DOHH2 (cell line): Measurements from ENCODE around the gene GLI2.

Experiments used
- H3F3A ChIP-seq: fragments of 200-600 bp; sonication (generic), shearing (Covaris generic); 2 replicates; pipeline ENCODE4 v1.6.0; 2016; ENCODE audit warnings: antibody characterized with exemption, mild to moderate bottlenecking; ENCODE audit not compliant: control insufficient read depth, insufficient read depth
- H3K27ac ChIP-seq: fragments of 200-600 bp; sonication (generic); 2 replicates; pipeline ENCODE4 v1.5.1; 2014; ENCODE audit warnings: low read depth, mild to moderate bottlenecking, low read length, moderate library complexity
- H3K27me3 ChIP-seq: fragments of 200-600 bp; sonication (generic); 2 replicates; pipeline ENCODE4 v1.6.1; 2014; ENCODE audit warnings: mild to moderate bottlenecking, low read length, mixed read lengths; ENCODE audit not compliant: control insufficient read depth
- H3K36me3 ChIP-seq: fragments of 200-600 bp; sonication (generic); 2 replicates; pipeline ENCODE4 v1.6.1; 2014; ENCODE audit warnings: mild to moderate bottlenecking, low read length, moderate library complexity, mixed read lengths; ENCODE audit not compliant: control insufficient read depth
- H3K4me1 ChIP-seq: fragments of 200-600 bp; sonication (generic); 2 replicates; pipeline ENCODE4 v1.6.1; 2014; ENCODE audit warnings: mild to moderate bottlenecking, low read length, mixed read lengths; ENCODE audit not compliant: control insufficient read depth
- H3K4me2 ChIP-seq: fragments of 200-600 bp; sonication (generic); 2 replicates; pipeline ENCODE4 v1.6.0; 2014; ENCODE audit warnings: mild to moderate bottlenecking, low read length, moderate library complexity
- H3K4me3 ChIP-seq: fragments of 200-600 bp; sonication (generic); 2 replicates; pipeline ENCODE4 v1.5.1; 2014; ENCODE audit warnings: mild to moderate bottlenecking, low read length, mixed read lengths
- H3K79me2 ChIP-seq: fragments of 200-600 bp; sonication (generic); 2 replicates; pipeline ENCODE4 v1.6.1; 2014; ENCODE audit warnings: mild to moderate bottlenecking, low read length, mixed read lengths; ENCODE audit not compliant: control insufficient read depth
- H3K9me2 ChIP-seq: fragments of 200-600 bp; sonication (generic); replicated peaks from 2 replicates; pipeline ENCODE4 v1.6.1; 2014; ENCODE audit warnings: mild to moderate bottlenecking, low read length, mixed read lengths; ENCODE audit not compliant: control insufficient read depth
- H3K9me3 ChIP-seq: fragments of 200-600 bp; sonication (generic); 2 replicates; pipeline ENCODE4 v1.6.1; 2014; ENCODE audit warnings: antibody characterized with exemption, low read length, mixed read lengths; ENCODE audit not compliant: control insufficient read depth, insufficient read depth
- H4K20me1 ChIP-seq: fragments of 200-600 bp; sonication (generic); 2 replicates; pipeline ENCODE4 v1.6.0; 2014; ENCODE audit warnings: low read depth, mild to moderate bottlenecking, antibody characterized with exemption, low read length, moderate library complexity; ENCODE audit not compliant: control insufficient read depth, insufficient read depth
- EZH2phosphoT487 ChIP-seq: fragments of 200-600 bp; sonication (generic); IDR thresholded peaks from 2 replicates; pipeline ENCODE4 v1.6.1; 2017; ENCODE audit warnings: borderline replicate concordance, mild to moderate bottlenecking, antibody characterized with exemption, low read length, moderate library complexity, mixed read lengths
- TF ChIP-seq, protein P1 (sequence below): fragments of 200-600 bp; sonication (generic); IDR thresholded peaks from one replicate; pipeline ENCODE4 v1.5.1; 2014; ENCODE audit warnings: antibody characterized with exemption, mild to moderate bottlenecking, low read depth, low read length; ENCODE audit not compliant: poor library complexity, severe bottlenecking

The GLI2 gene

DNA sequence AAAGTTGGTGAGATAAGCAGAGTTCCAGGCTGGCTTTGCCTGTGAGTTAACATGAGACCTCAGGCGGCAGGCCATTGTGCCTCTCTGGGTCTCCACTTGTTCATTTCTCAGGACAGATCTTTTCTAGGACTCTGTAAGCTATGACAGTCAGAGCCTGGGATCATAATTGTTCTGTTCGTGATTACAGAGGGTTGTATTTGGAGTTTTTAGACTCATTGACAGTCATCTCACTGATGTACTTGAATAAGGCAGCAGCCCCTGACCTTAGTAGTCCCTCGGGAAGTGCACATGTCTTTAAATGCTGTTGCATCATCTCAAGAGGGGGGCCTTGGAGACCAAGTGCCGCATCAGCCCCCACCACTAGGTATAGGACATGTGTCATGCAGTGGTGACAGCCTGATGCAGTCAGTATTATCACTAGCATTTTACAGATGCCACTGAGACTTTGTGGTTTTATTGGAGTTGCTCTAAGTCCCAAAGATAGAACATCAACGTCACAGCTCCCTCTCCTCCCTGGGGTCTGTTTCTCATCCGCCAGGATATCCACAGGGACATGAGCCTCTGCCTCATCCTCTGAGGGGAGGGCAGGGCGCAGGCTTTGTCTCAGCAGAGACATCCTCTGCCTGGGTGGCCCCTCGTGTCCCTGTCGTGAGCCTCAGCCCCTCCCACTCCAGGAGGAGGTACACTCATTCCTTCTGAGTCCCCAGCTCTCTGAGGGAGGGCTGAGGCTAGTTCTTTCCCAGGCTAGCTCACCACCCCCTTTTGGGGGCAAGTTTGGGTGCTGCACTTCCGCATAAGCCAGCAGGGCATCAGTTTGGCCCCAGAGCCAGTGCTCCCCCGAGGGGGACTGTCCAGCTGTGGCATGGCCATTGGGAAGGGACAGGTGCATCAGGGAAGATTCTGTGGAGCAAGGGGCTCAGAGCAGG lies 14.1 kb downstream of the GLI2 start:
- Histone ChIP-seq H4K20me1 (no peaks in the 10 kb centered on the region), H3K4me2 (no peak overlapping the region), H3K9me3 (no peaks in the 10 kb centered on the region), H3K27me3 (peaks cover 7% of the 10 kb centered on the region), H3F3A (no peaks in the 10 kb centered on the region), H3K79me2 (no peaks in the 10 kb centered on the region), H3K27ac (no peak overlapping the region), H3K4me1 (no peaks in the 10 kb centered on the region), H3K4me3 (no peak overlapping the region), H3K9me2 (no peaks in the 10 kb centered on the region), H3K36me3 (no peaks in the 10 kb centered on the region)
- TF ChIP-seq, protein P1, sequence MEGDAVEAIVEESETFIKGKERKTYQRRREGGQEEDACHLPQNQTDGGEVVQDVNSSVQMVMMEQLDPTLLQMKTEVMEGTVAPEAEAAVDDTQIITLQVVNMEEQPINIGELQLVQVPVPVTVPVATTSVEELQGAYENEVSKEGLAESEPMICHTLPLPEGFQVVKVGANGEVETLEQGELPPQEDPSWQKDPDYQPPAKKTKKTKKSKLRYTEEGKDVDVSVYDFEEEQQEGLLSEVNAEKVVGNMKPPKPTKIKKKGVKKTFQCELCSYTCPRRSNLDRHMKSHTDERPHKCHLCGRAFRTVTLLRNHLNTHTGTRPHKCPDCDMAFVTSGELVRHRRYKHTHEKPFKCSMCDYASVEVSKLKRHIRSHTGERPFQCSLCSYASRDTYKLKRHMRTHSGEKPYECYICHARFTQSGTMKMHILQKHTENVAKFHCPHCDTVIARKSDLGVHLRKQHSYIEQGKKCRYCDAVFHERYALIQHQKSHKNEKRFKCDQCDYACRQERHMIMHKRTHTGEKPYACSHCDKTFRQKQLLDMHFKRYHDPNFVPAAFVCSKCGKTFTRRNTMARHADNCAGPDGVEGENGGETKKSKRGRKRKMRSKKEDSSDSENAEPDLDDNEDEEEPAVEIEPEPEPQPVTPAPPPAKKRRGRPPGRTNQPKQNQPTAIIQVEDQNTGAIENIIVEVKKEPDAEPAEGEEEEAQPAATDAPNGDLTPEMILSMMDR = no peak
- TF ChIP-seq EZH2phosphoT487 = no peak

DNA sequence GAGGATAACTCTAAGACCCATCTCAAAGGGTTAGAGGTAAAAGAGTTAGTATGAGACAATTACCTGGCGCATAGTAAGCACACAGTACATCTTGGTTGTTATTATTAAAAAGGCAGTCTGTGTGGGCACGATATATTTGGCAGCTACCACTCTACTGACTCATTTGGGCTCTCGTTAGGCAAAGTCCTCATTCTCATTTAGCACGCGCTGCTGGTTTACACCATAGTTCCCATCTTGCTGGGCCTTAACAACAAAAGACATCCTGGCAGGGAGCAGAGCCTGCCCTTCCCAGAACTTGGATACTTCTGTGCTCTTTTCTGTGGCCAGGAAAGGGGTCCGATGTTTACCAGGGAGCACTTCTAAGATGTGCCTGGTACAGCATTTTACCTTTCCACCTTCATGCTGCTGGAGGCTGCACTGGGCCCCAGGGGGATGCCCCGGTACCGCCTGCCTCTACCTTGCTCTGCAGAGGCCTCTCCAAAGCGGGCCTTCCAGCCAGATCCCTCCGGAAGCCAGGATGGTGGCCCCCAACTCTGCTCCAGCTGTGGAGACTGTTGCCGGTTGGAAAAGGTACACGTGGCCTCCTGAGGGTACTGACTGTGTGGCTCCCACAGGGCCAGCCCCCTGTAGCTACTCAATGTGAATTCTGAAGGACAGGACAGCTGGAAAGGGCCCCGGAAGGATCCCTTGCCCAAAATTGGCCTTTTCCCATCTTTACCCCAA lies 15.0 kb downstream of the GLI2 start:
- no peaks in the 10 kb centered on the region for H3F3A ChIP-seq

GRCh38 chr2:120751553-120751952 lies 15.9 kb downstream of the GLI2 start:
- Histone ChIP-seq H3K27me3 (peaks cover 9% of the 10 kb centered on the region), H3K9me2 (no peaks in the 10 kb centered on the region), H3K9me3 (no peaks in the 10 kb centered on the region), H3K27ac (no peak overlapping the region), H3K4me2 (no peak overlapping the region), H4K20me1 (no peaks in the 10 kb centered on the region), H3K4me1 (no peaks in the 10 kb centered on the region), H3F3A (no peaks in the 10 kb centered on the region), H3K36me3 (no peaks in the 10 kb centered on the region), H3K4me3 (no peak overlapping the region), H3K79me2 (no peaks in the 10 kb centered on the region)
- no peak for TF ChIP-seq EZH2phosphoT487
- TF ChIP-seq, protein P1 = no peak

More for the DNA sequence above, 15.0 kb downstream of the GLI2 start:
- Histone ChIP-seq H3K4me1 (no peaks in the 10 kb centered on the region), H3K27ac (no peak overlapping the region), H3K27me3 (peaks cover 7% of the 10 kb centered on the region), H3K79me2 (no peaks in the 10 kb centered on the region), H4K20me1 (no peaks in the 10 kb centered on the region), H3K9me3 (no peaks in the 10 kb centered on the region), H3K36me3 (no peaks in the 10 kb centered on the region), H3K4me2 (no peak overlapping the region), H3K9me2 (no peaks in the 10 kb centered on the region), H3K4me3 (no peak overlapping the region)
- TF ChIP-seq, protein P1 = no peak
- TF ChIP-seq EZH2phosphoT487 = no peak
